Fibroblast of pulmonary artery (primary cell): ENCODE data around the gene ZMAT5.

Experiments used
- DNase-seq: peaks from one replicate; pipeline ENCODE4 v3.0.0-alpha.2; 2010; ENCODE audit warnings: low read depth
- H3K4me3 ChIP-seq: replicated peaks from 2 replicates; pipeline ENCODE4 v1.5.1; 2011; ENCODE audit warnings: low read depth, mild to moderate bottlenecking, control low read depth, low read length, moderate library complexity
- TF ChIP-seq, protein P1 (sequence below): IDR thresholded peaks from 2 replicates; pipeline ENCODE4 v1.5.1; 2011; ENCODE audit warnings: mild to moderate bottlenecking, control low read depth, low read length, inconsistent platforms; ENCODE audit errors: missing control alignments

The ZMAT5 gene

GRCh38 chr22:29700206-29700899 lies 66.5 kb downstream of the ZMAT5 start:
- TF ChIP-seq, protein P1, sequence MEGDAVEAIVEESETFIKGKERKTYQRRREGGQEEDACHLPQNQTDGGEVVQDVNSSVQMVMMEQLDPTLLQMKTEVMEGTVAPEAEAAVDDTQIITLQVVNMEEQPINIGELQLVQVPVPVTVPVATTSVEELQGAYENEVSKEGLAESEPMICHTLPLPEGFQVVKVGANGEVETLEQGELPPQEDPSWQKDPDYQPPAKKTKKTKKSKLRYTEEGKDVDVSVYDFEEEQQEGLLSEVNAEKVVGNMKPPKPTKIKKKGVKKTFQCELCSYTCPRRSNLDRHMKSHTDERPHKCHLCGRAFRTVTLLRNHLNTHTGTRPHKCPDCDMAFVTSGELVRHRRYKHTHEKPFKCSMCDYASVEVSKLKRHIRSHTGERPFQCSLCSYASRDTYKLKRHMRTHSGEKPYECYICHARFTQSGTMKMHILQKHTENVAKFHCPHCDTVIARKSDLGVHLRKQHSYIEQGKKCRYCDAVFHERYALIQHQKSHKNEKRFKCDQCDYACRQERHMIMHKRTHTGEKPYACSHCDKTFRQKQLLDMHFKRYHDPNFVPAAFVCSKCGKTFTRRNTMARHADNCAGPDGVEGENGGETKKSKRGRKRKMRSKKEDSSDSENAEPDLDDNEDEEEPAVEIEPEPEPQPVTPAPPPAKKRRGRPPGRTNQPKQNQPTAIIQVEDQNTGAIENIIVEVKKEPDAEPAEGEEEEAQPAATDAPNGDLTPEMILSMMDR = no peak
- DNase-seq = no peak
- no peak overlapping the region for H3K4me3 ChIP-seq

DNA sequence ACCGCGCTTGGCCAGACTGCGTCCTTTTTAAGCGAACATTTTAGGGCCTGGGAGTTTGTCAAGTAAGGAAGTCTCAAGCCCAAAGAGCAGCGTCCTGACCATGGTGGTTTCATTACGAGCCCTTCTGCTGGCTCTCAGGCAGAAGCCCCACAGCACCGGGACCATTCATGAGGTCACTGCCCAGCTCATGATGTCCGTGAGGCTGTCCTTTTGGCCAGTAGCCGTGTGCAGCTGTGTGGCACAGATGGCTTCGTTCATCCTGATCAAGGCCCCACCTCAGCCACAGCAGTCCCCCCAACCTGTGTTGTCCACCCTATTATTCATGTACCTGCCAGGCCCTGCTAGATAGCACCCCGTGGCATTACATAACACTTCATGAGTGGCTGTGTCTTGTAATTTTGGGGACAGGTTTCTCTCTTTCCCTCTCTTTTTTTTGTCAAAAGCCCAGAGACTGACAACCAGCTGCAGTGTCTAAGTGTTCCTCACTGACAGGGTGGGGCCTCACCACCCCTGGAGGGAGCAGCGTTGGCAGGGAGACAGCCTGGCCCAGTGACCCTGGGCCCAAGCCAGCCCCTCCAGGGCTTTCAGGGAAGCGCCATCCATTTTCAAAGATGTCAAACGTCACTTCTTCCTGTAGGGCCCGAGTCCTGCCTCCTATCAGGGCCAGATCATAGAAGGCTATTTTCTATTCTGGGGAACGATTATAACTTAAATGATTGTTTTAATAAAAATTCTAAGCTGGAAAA lies 68.8 kb downstream of the ZMAT5 start:
- DNase-seq = no peak
- TF ChIP-seq, protein P1 = no peak
- no peak overlapping the region for H3K4me3 ChIP-seq

DNA sequence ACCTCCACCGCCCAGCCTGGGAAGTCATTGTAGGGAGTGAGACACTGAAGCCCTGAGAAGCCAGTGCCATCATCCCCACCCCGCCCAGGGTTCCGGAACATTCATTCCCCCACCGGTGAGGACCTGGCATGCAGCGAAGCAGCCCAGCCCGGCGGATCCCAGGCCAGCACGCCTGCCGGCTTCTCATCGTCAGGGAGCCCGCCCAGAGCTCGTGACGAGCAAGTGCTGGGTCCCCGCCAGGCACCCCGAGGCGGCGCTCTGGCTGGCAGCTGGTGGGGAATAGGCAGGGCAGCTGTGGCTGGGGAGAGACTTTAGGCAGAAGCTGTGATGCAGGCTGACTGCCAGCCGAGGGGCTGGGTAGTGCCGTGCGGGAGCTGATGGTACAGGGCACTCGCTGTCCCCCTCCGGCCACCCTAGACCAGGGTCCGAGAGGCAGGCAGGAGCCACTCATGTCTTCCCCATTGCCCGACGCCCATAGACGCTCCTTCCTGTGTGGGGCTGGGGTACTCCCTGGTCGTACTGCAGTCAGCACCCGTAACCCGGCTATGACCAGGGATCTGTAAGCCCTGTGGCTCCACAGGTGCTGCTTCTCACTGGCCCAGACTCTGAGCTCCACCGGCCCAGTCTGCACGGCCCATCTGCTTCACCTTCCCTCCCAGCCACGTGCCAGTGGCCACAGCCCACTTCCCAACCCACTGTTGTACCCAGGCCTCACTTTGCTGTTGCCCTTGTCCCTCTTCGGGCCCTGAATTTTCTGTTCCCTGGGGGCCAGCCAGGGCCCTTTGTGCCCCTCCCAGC lies 71.5 kb downstream of the ZMAT5 start:
- DNase-seq = no peak
- TF ChIP-seq, protein P1 = no peak
- no peak overlapping the region for H3K4me3 ChIP-seq

DNA sequence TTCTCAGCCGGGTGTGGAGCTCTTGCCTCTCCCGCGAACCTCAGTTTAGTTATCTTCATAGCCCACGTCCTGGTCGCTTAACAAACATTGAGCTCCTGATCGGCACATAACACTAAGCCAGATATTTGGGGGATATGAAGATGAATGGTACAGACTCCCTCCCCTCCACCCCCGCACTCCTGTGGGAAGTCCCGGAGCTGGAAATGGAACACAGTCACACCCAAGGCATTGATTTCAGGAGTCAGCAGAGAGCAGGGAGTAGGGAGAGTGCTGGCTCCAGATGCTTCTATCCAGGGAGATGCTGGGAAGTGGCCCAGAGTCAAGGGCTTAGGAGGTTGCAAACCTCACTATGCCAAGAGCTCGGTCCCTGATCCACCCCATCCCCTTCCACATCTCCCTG lies 73.1 kb downstream of the ZMAT5 start:
- DNase-seq = no peak
- TF ChIP-seq, protein P1 = no peak
- no peak overlapping the region for H3K4me3 ChIP-seq

- DNase-seq = no peak
- TF ChIP-seq, protein P1 = no peak
- H3K4me3 ChIP-seq = no peak overlapping the region
Measured at GRCh38 chr22:29693161-29693560, 73.6 kb downstream of the ZMAT5 start.

DNA sequence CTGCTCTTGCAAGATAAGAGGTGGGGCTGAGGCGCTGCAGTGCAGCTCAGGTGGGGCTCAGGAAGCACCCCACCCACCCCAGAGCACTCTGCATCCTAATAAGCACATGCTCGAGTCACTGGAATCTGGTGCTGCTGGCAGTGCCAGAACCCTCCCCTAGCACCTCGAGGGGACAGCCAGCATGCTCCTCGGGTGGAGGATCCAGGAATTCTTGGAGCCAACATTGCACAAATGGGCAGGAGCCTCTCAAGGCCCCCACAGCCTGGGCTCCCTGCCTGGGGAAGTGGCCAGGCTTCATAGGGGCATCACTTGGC lies 74.5 kb downstream of the ZMAT5 start:
- TF ChIP-seq, protein P1 = no peak
- no peak for DNase-seq
- no peak overlapping the region for H3K4me3 ChIP-seq
